Measurements from ENCODE around the gene STAG1.

The STAG1 gene

GRCh38 chr3:136428167-136428566 lies 324.0 kb downstream of the STAG1 start:
- no peak overlapping the region for H3K4me3 ChIP-seq (ENCODE audit: low read length in 2 of 2)
- H3K27me3 ChIP-seq (ENCODE audit: control insufficient read depth in 1 of 2, insufficient read depth in 2 of 2, low read length in 2 of 2), result no peaks in the 10 kb centered on the region
- no peaks in the 10 kb centered on the region for H3K4me1 ChIP-seq (ENCODE audit: control insufficient read depth, insufficient read depth, low read length)
- H3K9me3 ChIP-seq (ENCODE audit: control insufficient read depth in 2 of 2, low read length in 2 of 2), result no peaks in the 10 kb centered on the region
- H3K36me3 ChIP-seq (ENCODE audit: control insufficient read depth in 2 of 2, insufficient read depth in 2 of 2, low read length in 2 of 2), result peaks cover 4 to 7% of the 10 kb centered on the region in 2 donors
- H3K27ac ChIP-seq (ENCODE audit: low read length), result no peak overlapping the region
- no peak overlapping the region for H3K9ac ChIP-seq (ENCODE audit: low read length in 2 of 2)

- Histone ChIP-seq H3K4me1 (ENCODE audit: control insufficient read depth, insufficient read depth, low read length) (no peaks in the 10 kb centered on the region), H3K27ac (ENCODE audit: low read length) (no peak overlapping the region), H3K9me3 (ENCODE audit: control insufficient read depth in 2 of 2, low read length in 2 of 2) (no peaks in the 10 kb centered on the region), H3K36me3 (ENCODE audit: control insufficient read depth in 2 of 2, insufficient read depth in 2 of 2, low read length in 2 of 2) (peaks cover 2 to 4% of the 10 kb centered on the region in 2 donors), H3K9ac (ENCODE audit: low read length in 2 of 2) (no peak overlapping the region), H3K27me3 (ENCODE audit: control insufficient read depth in 1 of 2, insufficient read depth in 2 of 2, low read length in 2 of 2) (no peaks in the 10 kb centered on the region), H3K4me3 (ENCODE audit: low read length in 2 of 2) (no peak overlapping the region)
Measured at GRCh38 chr3:136427236-136427635, 324.9 kb downstream of the STAG1 start.

GRCh38 chr3:136414476-136414875 lies 337.7 kb downstream of the STAG1 start:
- no peaks in the 10 kb centered on the region for H3K27me3 ChIP-seq (ENCODE audit: control insufficient read depth in 1 of 2, insufficient read depth in 2 of 2, low read length in 2 of 2)
- H3K4me1 ChIP-seq (ENCODE audit: control insufficient read depth, insufficient read depth, low read length), result no peaks in the 10 kb centered on the region
- no peak overlapping the region for H3K9ac ChIP-seq (ENCODE audit: low read length in 2 of 2)
- no peak overlapping the region for H3K4me3 ChIP-seq (ENCODE audit: low read length in 2 of 2)
- peaks cover 3 to 7% of the 10 kb centered on the region in 2 donors for H3K36me3 ChIP-seq (ENCODE audit: control insufficient read depth in 2 of 2, insufficient read depth in 2 of 2, low read length in 2 of 2)
- no peaks in the 10 kb centered on the region for H3K9me3 ChIP-seq (ENCODE audit: control insufficient read depth in 2 of 2, low read length in 2 of 2)
- no peak overlapping the region for H3K27ac ChIP-seq (ENCODE audit: low read length)

GRCh38 chr3:136412307-136412706 lies 339.9 kb downstream of the STAG1 start:
- no peak overlapping the region for H3K27ac ChIP-seq (ENCODE audit: low read length)
- H3K9ac ChIP-seq (ENCODE audit: low read length in 2 of 2), result no peak overlapping the region
- H3K9me3 ChIP-seq (ENCODE audit: control insufficient read depth in 2 of 2, low read length in 2 of 2), result no peaks in the 10 kb centered on the region
- no peaks in the 10 kb centered on the region for H3K27me3 ChIP-seq (ENCODE audit: control insufficient read depth in 1 of 2, insufficient read depth in 2 of 2, low read length in 2 of 2)
- no peak overlapping the region for H3K4me3 ChIP-seq (ENCODE audit: low read length in 2 of 2)
- peaks cover 0 to 7% of the 10 kb centered on the region in 2 donors for H3K36me3 ChIP-seq (ENCODE audit: control insufficient read depth in 2 of 2, insufficient read depth in 2 of 2, low read length in 2 of 2)
- no peaks in the 10 kb centered on the region for H3K4me1 ChIP-seq (ENCODE audit: control insufficient read depth, insufficient read depth, low read length)

- H3K9me3 ChIP-seq (ENCODE audit: control insufficient read depth in 2 of 2, low read length in 2 of 2), result no peaks in the 10 kb centered on the region
- no peaks in the 10 kb centered on the region for H3K4me1 ChIP-seq (ENCODE audit: control insufficient read depth, insufficient read depth, low read length)
- H3K9ac ChIP-seq (ENCODE audit: low read length in 2 of 2), result no peak overlapping the region
- peaks cover 0 to 7% of the 10 kb centered on the region in 2 donors for H3K36me3 ChIP-seq (ENCODE audit: control insufficient read depth in 2 of 2, insufficient read depth in 2 of 2, low read length in 2 of 2)
- no peak overlapping the region for H3K27ac ChIP-seq (ENCODE audit: low read length)
- H3K27me3 ChIP-seq (ENCODE audit: control insufficient read depth in 1 of 2, insufficient read depth in 2 of 2, low read length in 2 of 2), result no peaks in the 10 kb centered on the region
- no peak overlapping the region for H3K4me3 ChIP-seq (ENCODE audit: low read length in 2 of 2)
Measured at GRCh38 chr3:136409549-136409948, 342.6 kb downstream of the STAG1 start.

- no peak overlapping the region for H3K27ac ChIP-seq (ENCODE audit: low read length)
- no peaks in the 10 kb centered on the region for H3K36me3 ChIP-seq (ENCODE audit: control insufficient read depth in 2 of 2, insufficient read depth in 2 of 2, low read length in 2 of 2)
- no peaks in the 10 kb centered on the region for H3K27me3 ChIP-seq (ENCODE audit: control insufficient read depth in 1 of 2, insufficient read depth in 2 of 2, low read length in 2 of 2)
- no peak overlapping the region for H3K9ac ChIP-seq (ENCODE audit: low read length in 2 of 2)
- H3K9me3 ChIP-seq (ENCODE audit: control insufficient read depth in 2 of 2, low read length in 2 of 2), result no peaks in the 10 kb centered on the region
- no peaks in the 10 kb centered on the region for H3K4me1 ChIP-seq (ENCODE audit: control insufficient read depth, insufficient read depth, low read length)
- H3K4me3 ChIP-seq (ENCODE audit: low read length in 2 of 2), result no peak overlapping the region
Measured at GRCh38 chr3:136404056-136404455, 348.1 kb downstream of the STAG1 start.

- Histone ChIP-seq H3K4me3 (ENCODE audit: low read length in 2 of 2) (no peak overlapping the region), H3K9me3 (ENCODE audit: control insufficient read depth in 2 of 2, low read length in 2 of 2) (no peaks in the 10 kb centered on the region), H3K36me3 (ENCODE audit: control insufficient read depth in 2 of 2, insufficient read depth in 2 of 2, low read length in 2 of 2) (no peaks in the 10 kb centered on the region), H3K27me3 (ENCODE audit: control insufficient read depth in 1 of 2, insufficient read depth in 2 of 2, low read length in 2 of 2) (no peaks in the 10 kb centered on the region), H3K4me1 (ENCODE audit: control insufficient read depth, insufficient read depth, low read length) (no peaks in the 10 kb centered on the region), H3K9ac (ENCODE audit: low read length in 2 of 2) (no peak overlapping the region), H3K27ac (ENCODE audit: low read length) (no peak overlapping the region)
Measured at GRCh38 chr3:136396916-136397315, 355.3 kb downstream of the STAG1 start.

- Histone ChIP-seq H3K9me3 (ENCODE audit: control insufficient read depth in 2 of 2, low read length in 2 of 2) (no peaks in the 10 kb centered on the region), H3K36me3 (ENCODE audit: control insufficient read depth in 2 of 2, insufficient read depth in 2 of 2, low read length in 2 of 2) (no peaks in the 10 kb centered on the region), H3K27ac (ENCODE audit: low read length) (no peak overlapping the region), H3K4me3 (ENCODE audit: low read length in 2 of 2) (no peak overlapping the region), H3K9ac (ENCODE audit: low read length in 2 of 2) (no peak overlapping the region), H3K4me1 (ENCODE audit: control insufficient read depth, insufficient read depth, low read length) (no peaks in the 10 kb centered on the region), H3K27me3 (ENCODE audit: control insufficient read depth in 1 of 2, insufficient read depth in 2 of 2, low read length in 2 of 2) (no peaks in the 10 kb centered on the region)
Measured at GRCh38 chr3:136390574-136390973, 361.6 kb downstream of the STAG1 start.

GRCh38 chr3:136387031-136387430 lies 365.1 kb downstream of the STAG1 start:
- H3K36me3 ChIP-seq (ENCODE audit: control insufficient read depth in 2 of 2, insufficient read depth in 2 of 2, low read length in 2 of 2), result no peaks in the 10 kb centered on the region

GRCh38 chr3:136385457-136385856 lies 366.7 kb downstream of the STAG1 start:
- no peaks in the 10 kb centered on the region for H3K27me3 ChIP-seq (ENCODE audit: control insufficient read depth in 1 of 2, insufficient read depth in 2 of 2, low read length in 2 of 2)
- H3K27ac ChIP-seq (ENCODE audit: low read length), result no peak overlapping the region
- no peak overlapping the region for H3K4me3 ChIP-seq (ENCODE audit: low read length in 2 of 2)
- no peak overlapping the region for H3K9ac ChIP-seq (ENCODE audit: low read length in 2 of 2)
- no peaks in the 10 kb centered on the region for H3K36me3 ChIP-seq (ENCODE audit: control insufficient read depth in 2 of 2, insufficient read depth in 2 of 2, low read length in 2 of 2)
- H3K9me3 ChIP-seq (ENCODE audit: control insufficient read depth in 2 of 2, low read length in 2 of 2), result no peaks in the 10 kb centered on the region
- H3K4me1 ChIP-seq (ENCODE audit: control insufficient read depth, insufficient read depth, low read length), result no peaks in the 10 kb centered on the region

More at GRCh38 chr3:136387031-136387430, 365.1 kb downstream of the STAG1 start:
- Histone ChIP-seq H3K27me3 (ENCODE audit: control insufficient read depth in 1 of 2, insufficient read depth in 2 of 2, low read length in 2 of 2) (no peaks in the 10 kb centered on the region), H3K9ac (ENCODE audit: low read length in 2 of 2) (no peak overlapping the region), H3K4me1 (ENCODE audit: control insufficient read depth, insufficient read depth, low read length) (no peaks in the 10 kb centered on the region), H3K4me3 (ENCODE audit: low read length in 2 of 2) (no peak overlapping the region), H3K9me3 (ENCODE audit: control insufficient read depth in 2 of 2, low read length in 2 of 2) (no peaks in the 10 kb centered on the region), H3K27ac (ENCODE audit: low read length) (no peak overlapping the region)

- no peaks in the 10 kb centered on the region for H3K9me3 ChIP-seq (ENCODE audit: control insufficient read depth in 2 of 2, low read length in 2 of 2)
- H3K4me1 ChIP-seq (ENCODE audit: control insufficient read depth, insufficient read depth, low read length), result no peaks in the 10 kb centered on the region
Measured at GRCh38 chr3:136381051-136381450, 371.1 kb downstream of the STAG1 start.

More at GRCh38 chr3:136381051-136381450, 371.1 kb downstream of the STAG1 start:
- Histone ChIP-seq H3K4me3 (ENCODE audit: low read length in 2 of 2) (no peak overlapping the region), H3K36me3 (ENCODE audit: control insufficient read depth in 2 of 2, insufficient read depth in 2 of 2, low read length in 2 of 2) (peaks cover 2 to 3% of the 10 kb centered on the region in 2 donors), H3K27me3 (ENCODE audit: control insufficient read depth in 1 of 2, insufficient read depth in 2 of 2, low read length in 2 of 2) (no peaks in the 10 kb centered on the region), H3K9ac (ENCODE audit: low read length in 2 of 2) (no peak overlapping the region), H3K27ac (ENCODE audit: low read length) (no peak overlapping the region)
